GM19463 (cell line): Measurements from ENCODE around the gene MSRB3.

Source experiments
- ATAC-seq: cut with Tn5 transposase; IDR thresholded peaks from one replicate; pipeline ENCODE4 v1.9.1; 2021; ENCODE audit warnings: mild to moderate bottlenecking, moderate library complexity; ENCODE audit not compliant: unreplicated experiment

The MSRB3 gene

GRCh38 chr12:65387396-65387795, 108.9 kb downstream of the MSRB3 start:
- no peak for ATAC-seq

- ATAC-seq = no peak
Observed at GRCh38 chr12:65389436-65389835, 111.0 kb downstream of the MSRB3 start.

- no peak for ATAC-seq
Observed at GRCh38 chr12:65391711-65392110, 113.2 kb downstream of the MSRB3 start.

GRCh38 chr12:65392491-65392890, 114.0 kb downstream of the MSRB3 start:
- ATAC-seq = no peak

- ATAC-seq = no peak
Observed at GRCh38 chr12:65403188-65403587, 124.7 kb downstream of the MSRB3 start.

GRCh38 chr12:65407388-65408149, 129.1 kb downstream of the MSRB3 start:
- ATAC-seq = no peak

- ATAC-seq = no peak
Observed at GRCh38 chr12:65408441-65408840, 130.0 kb downstream of the MSRB3 start.

GRCh38 chr12:65409726-65410125, 131.2 kb downstream of the MSRB3 start:
- ATAC-seq = no peak

- no peak for ATAC-seq
Observed at GRCh38 chr12:65411171-65411570, 132.7 kb downstream of the MSRB3 start.

- ATAC-seq = no peak
Observed at GRCh38 chr12:65414526-65414925, 136.0 kb downstream of the MSRB3 start.

GRCh38 chr12:65415826-65416225, 137.3 kb downstream of the MSRB3 start:
- ATAC-seq = no peak

- ATAC-seq = no peak
Observed at GRCh38 chr12:65419284-65420072, 141.0 kb downstream of the MSRB3 start.

GRCh38 chr12:65420941-65421340, 142.5 kb downstream of the MSRB3 start:
- ATAC-seq = no peak

GRCh38 chr12:65427646-65428045, 149.2 kb downstream of the MSRB3 start:
- ATAC-seq = no peak

GRCh38 chr12:65430006-65430405, 151.5 kb downstream of the MSRB3 start:
- no peak for ATAC-seq

GRCh38 chr12:65430571-65431306, 152.3 kb downstream of the MSRB3 start:
- ATAC-seq = no peak

GRCh38 chr12:65432114-65432513, 153.6 kb downstream of the MSRB3 start:
- ATAC-seq = no peak

GRCh38 chr12:65432651-65433050, 154.2 kb downstream of the MSRB3 start:
- ATAC-seq = no peak

GRCh38 chr12:65434737-65435136, 156.3 kb downstream of the MSRB3 start:
- ATAC-seq = no peak

GRCh38 chr12:65443038-65443437, 164.6 kb downstream of the MSRB3 start:
- no peak for ATAC-seq

- no peak for ATAC-seq
Observed at GRCh38 chr12:65444996-65445395, 166.5 kb downstream of the MSRB3 start.

- ATAC-seq = no peak
Observed at GRCh38 chr12:65446901-65447300, 168.4 kb downstream of the MSRB3 start.
